ENCODE data around the gene FAIM2. TPM values are rescaled to one million over a fixed set of nuclear protein-coding genes. Genes with fewer than 3 reads are reported as not detected.

The FAIM2 gene
- total RNA-seq, 2 donors from 2014 or later: 1.0 to 4.9 TPM

- peak; percentile 20 to 60 (median 50) for DNase-seq
- intact Hi-C loops (cut with DNase I): no loop called here
- no peaks in the 10 kb centered on the region for H3K9me3 ChIP-seq
- peaks cover 5% of the 10 kb centered on the region for H3K4me1 ChIP-seq
- H3K36me3 ChIP-seq (replicated peaks in 1 of 2; ENCODE audit: insufficient read depth in 1 of 2, low read depth in 2 of 2): no peaks in the 10 kb centered on the region
- no peak overlapping the region for H3K4me3 ChIP-seq
- TF ChIP-seq POLR2A (IDR thresholded peaks at IDR 0.05) (no peak), CTCF (IDR thresholded peaks at IDR 0.05) (no peak)
- WGBS, 2 donors: 72 to 87% methylated on average over 10 of the region's 10 CpGs
- peak overlapping the region in 3 of 4 donors; percentile 13 to 44 (median 39) for H3K27ac ChIP-seq
- no peaks in the 10 kb centered on the region for H3K27me3 ChIP-seq
- peak; percentile 72 for ATAC-seq
These were observed 9.6 kb downstream of the FAIM2 start for GRCh38 chr12:49893753-49894750.

- no peaks in the 10 kb centered on the region for H3K9me3 ChIP-seq
- intact Hi-C loops (cut with DNase I): no loop called here
- H3K36me3 ChIP-seq (replicated peaks in 1 of 2; ENCODE audit: insufficient read depth in 1 of 2, low read depth in 2 of 2): no peaks in the 10 kb centered on the region
- no peak overlapping the region for H3K27ac ChIP-seq
- TF ChIP-seq POLR2A (IDR thresholded peaks at IDR 0.05) (no peak), CTCF (IDR thresholded peaks at IDR 0.05) (no peak)
- WGBS, 2 donors: 24 to 57% methylated on average over 3 of the region's 3 CpGs
- no peak overlapping the region for H3K4me3 ChIP-seq
- ATAC-seq (no peak), DNase-seq (no peak)
- peaks cover 17% of the 10 kb centered on the region for H3K4me1 ChIP-seq
- H3K27me3 ChIP-seq: no peaks in the 10 kb centered on the region
These were observed 10.9 kb downstream of the FAIM2 start for GRCh38 chr12:49892732-49893317.

- TF ChIP-seq POLR2A (IDR thresholded peaks at IDR 0.05) (no peak), CTCF (IDR thresholded peaks at IDR 0.05) (no peak)
- Histone ChIP-seq H3K4me3 (no peak overlapping the region), H3K9me3 (no peaks in the 10 kb centered on the region), H3K4me1 (peaks cover 18% of the 10 kb centered on the region), H3K36me3 (replicated peaks in 1 of 2; ENCODE audit: insufficient read depth in 1 of 2, low read depth in 2 of 2) (no peaks in the 10 kb centered on the region), H3K27ac (no peak overlapping the region), H3K27me3 (no peaks in the 10 kb centered on the region)
- ATAC-seq: no peak
- 58 to 61% methylated on average over 10 of the region's 10 CpGs for WGBS, 2 donors
- DNase-seq: no peak
- intact Hi-C loops (cut with DNase I): no loop called here
These were observed 11.5 kb downstream of the FAIM2 start for GRCh38 chr12:49892084-49892731.

- WGBS, 2 donors: 56 to 67% methylated on average over 6 of the region's 6 CpGs
These were observed 12.2 kb downstream of the FAIM2 start for GRCh38 chr12:49891476-49891875.

More at GRCh38 chr12:49891476-49891875, 12.2 kb downstream of the FAIM2 start:
- ATAC-seq (no peak), DNase-seq (no peak)
- no peak for TF ChIP-seq POLR2A (IDR thresholded peaks at IDR 0.05)
- TF ChIP-seq CTCF (IDR thresholded peaks at IDR 0.05): no peak
- H3K4me1 ChIP-seq: peaks cover 18% of the 10 kb centered on the region
- H3K9me3 ChIP-seq: no peaks in the 10 kb centered on the region
- intact Hi-C loops (cut with DNase I): no loop called here
- H3K27ac ChIP-seq: no peak overlapping the region
- H3K27me3 ChIP-seq: no peaks in the 10 kb centered on the region
- H3K4me3 ChIP-seq: no peak overlapping the region
- H3K36me3 ChIP-seq (replicated peaks in 1 of 2; ENCODE audit: insufficient read depth in 1 of 2, low read depth in 2 of 2): no peaks in the 10 kb centered on the region
